H1 (cell line): ENCODE measurements around the gene PPBP. TPM values are rescaled to one million over a fixed set of nuclear protein-coding genes. Genes with fewer than 3 reads are reported as not detected.

Experiments
- CTCF ChIA-PET: fragments of 300-600 bp; sonication (Branson Sonifier 250); formaldehyde crosslinking; loops from one replicate; lab custom pipeline; 2021; ENCODE audit not compliant: partially characterized antibody; lab: Charles Lee
- POLR2A ChIA-PET: fragments of 300-600 bp; sonication (Branson Sonifier 250); formaldehyde crosslinking; loops from one replicate; lab custom pipeline; 2021; ENCODE audit warnings: inconsistent platforms; ENCODE audit not compliant: partially characterized antibody; lab: Charles Lee
- DNase-seq, 2 experiments: peaks; one replicate each; pipeline versions ENCODE4 v3.0.0 to v3.0.0-alpha.2; 2010 to 2022; ENCODE audit warnings: low spot score in 2 of 2, low read depth in 1 of 2, mixed read lengths in 1 of 2
- FAIRE-seq: peaks from 2 replicates; lab custom pipeline; 2011; peaks lifted over from hg19 to GRCh38; lab: Jason Lieb, UNC
- H2AFZ ChIP-seq: 2 replicates; pipeline ENCODE4 v1.8.1; 2012; ENCODE audit warnings: low read length, inconsistent platforms
- H2AK5ac ChIP-seq: 2 replicates; pipeline ENCODE4 v1.6.1; 2013; ENCODE audit warnings: low read depth, low read length
- H2BK120ac ChIP-seq: replicated peaks from 2 replicates; pipeline ENCODE3; 2013; ENCODE audit warnings: low read depth, low read length, inconsistent platforms
- H2BK12ac ChIP-seq: 2 replicates; pipeline ENCODE4 v1.6.1; 2013; ENCODE audit warnings: low read depth, low read length
- H2BK15ac ChIP-seq: 2 replicates; pipeline ENCODE4 v1.6.1; 2013; ENCODE audit warnings: low read length
- H2BK20ac ChIP-seq: 2 replicates; pipeline ENCODE4 v1.6.1; 2013; ENCODE audit warnings: low read length
- H2BK5ac ChIP-seq: 2 replicates; pipeline ENCODE4 v1.6.1; 2013; ENCODE audit warnings: low read depth, low read length
- H3K14ac ChIP-seq: 2 replicates; pipeline ENCODE4 v1.6.1; 2013; ENCODE audit warnings: inconsistent platforms; ENCODE audit not compliant: insufficient read length
- H3K18ac ChIP-seq: 2 replicates; pipeline ENCODE4 v1.6.1; 2013; ENCODE audit warnings: low read length; ENCODE audit errors: extremely low read depth
- H3K23ac ChIP-seq: 2 replicates; pipeline ENCODE4 v1.6.1; 2013; ENCODE audit warnings: inconsistent platforms; ENCODE audit not compliant: insufficient read length
- H3K23me2 ChIP-seq: 2 replicates; pipeline ENCODE4 v1.6.1; 2013; ENCODE audit warnings: low read depth, low read length
- H3K27ac ChIP-seq: 2 replicates; pipeline ENCODE4 v1.6.1; 2011; ENCODE audit warnings: low read depth, low read length, inconsistent platforms
- H3K27me3 ChIP-seq, 4 experiments: replicated peaks in 1 of 4; 1 replicate in 1 of 4; 2 replicates in 3 of 4; pipeline versions ENCODE4 v1.6.1 to v1.8.1; 2011 to 2013; ENCODE audit warnings: low read length in 3 of 4, mild to moderate bottlenecking in 3 of 4, inconsistent platforms in 2 of 4, mixed read lengths in 2 of 4, moderate library complexity in 1 of 4; ENCODE audit not compliant: control insufficient read depth in 3 of 4, insufficient read depth in 3 of 4; ENCODE audit errors: extremely low read depth in 1 of 4
- H3K36me3 ChIP-seq, 4 experiments: 2 replicates each; pipeline versions ENCODE4 v1.6.1 to v1.8.1; 2011 to 2013; ENCODE audit warnings: mild to moderate bottlenecking in 4 of 4, low read length in 3 of 4, moderate library complexity in 2 of 4, control low read depth in 1 of 4, inconsistent platforms in 1 of 4; ENCODE audit not compliant: insufficient read depth in 4 of 4, control insufficient read depth in 2 of 4
- H3K4ac ChIP-seq: replicated peaks from 2 replicates; pipeline ENCODE3; 2013; ENCODE audit warnings: low read length, low read depth, mixed read lengths, inconsistent platforms; ENCODE audit not compliant: insufficient read length
- H3K4me1 ChIP-seq, 4 experiments: replicated peaks in 1 of 4; 1 replicate in 1 of 4; 2 replicates in 3 of 4; pipeline versions ENCODE4 v1.6.1 to v1.8.1; 2011 to 2013; ENCODE audit warnings: low read length in 3 of 4, inconsistent platforms in 2 of 4, mixed read lengths in 1 of 4; ENCODE audit not compliant: insufficient read depth in 4 of 4, control insufficient read depth in 3 of 4
- H3K4me2 ChIP-seq, 2 experiments: 2 replicates each; pipeline versions ENCODE4 v1.6.1 to v1.8.1; 2011 to 2013; ENCODE audit warnings: low read depth in 2 of 2, low read length in 2 of 2, control low read depth in 1 of 2, inconsistent platforms in 1 of 2, mild to moderate bottlenecking in 1 of 2; ENCODE audit not compliant: insufficient read depth in 1 of 2
- H3K4me3 ChIP-seq, 4 experiments: fragments of 200-600, 300-600 bp in 1 of 4; sonication (generic), shearing (Covaris generic), sonication (Bioruptor Twin) in 1 of 4; 2 replicates each; pipeline versions ENCODE4 v1.5.1 to v1.8.1; 2011 to 2016; ENCODE audit warnings: low read length in 4 of 4, low read depth in 3 of 4, control low read depth in 2 of 4, inconsistent platforms in 2 of 4, mild to moderate bottlenecking in 2 of 4, mixed read lengths in 1 of 4, moderate library complexity in 1 of 4; ENCODE audit not compliant: insufficient read depth in 2 of 4; ENCODE audit errors: extremely low read depth in 1 of 4
- H3K56ac ChIP-seq: replicated peaks from 2 replicates; pipeline ENCODE3; 2013; ENCODE audit warnings: low read depth, mild to moderate bottlenecking, mixed read lengths, low read length, inconsistent platforms; ENCODE audit not compliant: insufficient read length
- H3K79me1 ChIP-seq: 2 replicates; pipeline ENCODE4 v1.6.1; 2013; ENCODE audit warnings: low read depth, low read length, control low read depth
- H3K79me2 ChIP-seq, 2 experiments: 2 replicates each; pipeline versions ENCODE4 v1.6.1 to v1.8.1; 2012 to 2013; ENCODE audit warnings: low read length in 2 of 2, mild to moderate bottlenecking in 2 of 2, inconsistent platforms in 1 of 2; ENCODE audit not compliant: insufficient read depth in 2 of 2, control insufficient read depth in 1 of 2
- H3K9ac ChIP-seq, 4 experiments: replicated peaks in 1 of 4; 1 replicate in 1 of 4; 2 replicates in 3 of 4; pipeline versions ENCODE4 v1.6.1 to v1.8.1; 2011 to 2013; ENCODE audit warnings: low read depth in 3 of 4, low read length in 3 of 4, control low read depth in 2 of 4, mild to moderate bottlenecking in 2 of 4, moderate library complexity in 2 of 4, inconsistent platforms in 1 of 4; ENCODE audit errors: extremely low read depth in 1 of 4
- H3K9me3 ChIP-seq, 2 experiments: 2 replicates each; pipeline versions ENCODE4 v1.6.1 to v1.8.1; 2012 to 2013; ENCODE audit warnings: mild to moderate bottlenecking in 2 of 2, moderate library complexity in 2 of 2, control low read depth in 1 of 2, inconsistent platforms in 1 of 2, low read depth in 1 of 2, low read length in 1 of 2, mixed read lengths in 1 of 2; ENCODE audit not compliant: insufficient read depth in 2 of 2
- H4K20me1 ChIP-seq, 2 experiments: replicated peaks in 1 of 2; 2 replicates each; pipeline versions ENCODE3 to v1.8.1; 2011 to 2013; ENCODE audit warnings: inconsistent platforms in 2 of 2, low read length in 2 of 2, mild to moderate bottlenecking in 1 of 2; ENCODE audit not compliant: insufficient read depth in 2 of 2, control insufficient read depth in 1 of 2
- H4K5ac ChIP-seq: 2 replicates; pipeline ENCODE4 v1.6.1; 2013; ENCODE audit warnings: low read length, low read depth, mixed read lengths, inconsistent platforms; ENCODE audit not compliant: insufficient read length
- H4K8ac ChIP-seq: 2 replicates; pipeline ENCODE4 v1.8.0; 2013; ENCODE audit warnings: mild to moderate bottlenecking, moderate library complexity, low read length, inconsistent platforms; ENCODE audit not compliant: insufficient read depth; ENCODE audit errors: extremely low read depth
- H4K91ac ChIP-seq: replicated peaks from 2 replicates; pipeline ENCODE3; 2013; ENCODE audit warnings: low read length, mixed read lengths, inconsistent platforms; ENCODE audit not compliant: insufficient read length
- POLR2AphosphoS5 ChIP-seq: IDR thresholded peaks from 2 replicates; pipeline ENCODE4 v1.6.1; 2011; ENCODE audit warnings: low read depth, low read length
- SIRT6 ChIP-seq: IDR thresholded peaks from one replicate; pipeline ENCODE4 v1.7.1; 2012; ENCODE audit warnings: low read length, inconsistent platforms
- SRF ChIP-seq: IDR thresholded peaks from 2 replicates; pipeline ENCODE4 v1.6.1; 2011; ENCODE audit warnings: mild to moderate bottlenecking, low read depth, low read length, moderate library complexity
- YY1 ChIP-seq: IDR thresholded peaks from 2 replicates; pipeline ENCODE4 v1.6.1; 2011; ENCODE audit warnings: low read depth, mild to moderate bottlenecking, low read length
- WGBS, 2 experiments: shearing (Covaris generic) in 1 of 2; methylation state at CpG; one replicate each; pipeline versions ENCODE4 v1.1.6 to v1.1.7; 2013 to 2015; ENCODE audit warnings: low lambda C conversion rate in 2 of 2, mixed read lengths in 2 of 2, inconsistent platforms in 1 of 2, low coverage in 1 of 2, missing lambda C conversion rate in 1 of 2; ENCODE audit not compliant: insufficient replicate concordance in 2 of 2, insufficient coverage in 1 of 2, insufficient read length in 1 of 2; ENCODE audit errors: extremely low coverage in 1 of 2, missing lambda C conversion rate in 1 of 2; 5-methylcytosine and 5-hydroxymethylcytosine counted together
- polyA plus RNA-seq, 7 experiments: library from polyadenylated mRNA; depleted of rRNA in 3 of 7; stranded (reverse) in 5 of 7; unstranded in 2 of 7; fragments of >200 nt in 5 of 7; fragments of 200-250 nt in 2 of 7; gene quantifications; 1 replicate in 5 of 7; 2 replicates in 1 of 7; 4 replicates in 1 of 7; pipeline versions ENCODE4 v1.2.1 to v1.2.3, GENCODE V29; 2011 to 2013; ENCODE audit warnings: missing spikeins in 2 of 7, mixed read lengths in 2 of 7
- total RNA-seq: library from RNA; stranded (reverse); fragmentation: NEBNext Ultra II Directional; extraction: Animal tissue kit (Norgen Biotek cat#: 25700); gene quantifications from 2 replicates; pipeline ENCODE4 v1.2.1, GENCODE V29; 2021

PPBP gene
- total and polyA plus RNA-seq, 2 of the 8 experiments (the other 6 are each of a cell fraction or from before 2014, with no cell fraction given) = 0.18 to 0.43 TPM

GRCh38 chr4:73992050-73992449, 4.1 kb upstream of the PPBP start:
- no peaks in the 10 kb centered on the region for H3K27me3 ChIP-seq
- no peaks in the 10 kb centered on the region for H4K20me1 ChIP-seq
- no peak overlapping the region for H2BK15ac ChIP-seq
- H3K4me1 ChIP-seq = peaks cover 0 to 5% (median 0%) of the 10 kb centered on the region in 4 experiments; a peak in 2 of 7 replicates
- no peak overlapping the region for H3K56ac ChIP-seq
- no peaks in the 10 kb centered on the region for H3K79me1 ChIP-seq
- FAIRE-seq (no peak), DNase-seq (no peak)
- H2BK120ac ChIP-seq = no peak overlapping the region
- H2BK5ac ChIP-seq = no peak overlapping the region
- H2AK5ac ChIP-seq = no peak overlapping the region
- no peaks in the 10 kb centered on the region for H3K79me2 ChIP-seq
- H2AFZ ChIP-seq = no peak overlapping the region
- H3K23me2 ChIP-seq = no peaks in the 10 kb centered on the region
- H2BK20ac ChIP-seq = no peak overlapping the region
- H3K9ac ChIP-seq = no peak overlapping the region
- no peak overlapping the region for H4K91ac ChIP-seq
- no peak overlapping the region for H2BK12ac ChIP-seq
- POLR2A ChIA-PET = interaction anchor here (0.7 kb wide), 1 partner anchor 111 kb away, joined by 3 read pairs; no protein-coding TSS in a partner anchor
- H3K27ac ChIP-seq = no peak overlapping the region
- H3K14ac ChIP-seq = no peak overlapping the region
- no peak overlapping the region for H3K4ac ChIP-seq
- no peak overlapping the region for H4K5ac ChIP-seq
- no peak overlapping the region for H3K23ac ChIP-seq
- TF ChIP-seq YY1 (no peak), POLR2AphosphoS5 (no peak), SRF (no peak), SIRT6 (no peak)
- TF ChIP-seq, all 59 proteins: peak for 0
- Histone ChIP-seq H3K36me3 (no peaks in the 10 kb centered on the region), H3K9me3 (no peaks in the 10 kb centered on the region), H4K8ac (no peak overlapping the region), H3K4me2 (no peak overlapping the region), H3K4me3 (no peak overlapping the region), H3K18ac (no peak overlapping the region)
- WGBS, 2 experiments = 21% methylated on average over 1 of the region's 1 CpG; no CpG with 5 or more reads in 1 of the 2 experiments
- CTCF ChIA-PET = interaction anchor here (1.1 kb wide), 1 partner anchor 12 kb away, joined by 3 read pairs; no protein-coding TSS in a partner anchor
